HCT116 (cell line): Measurements from ENCODE around the gene ZNF486. TPM values are rescaled to one million over a fixed set of nuclear protein-coding genes. Genes with fewer than 3 reads are reported as not detected.

Source experiments
- ATAC-seq: fragments of 200-7000 bp; cut with Tn5 transposase; 2 replicates; pipeline ENCODE4 v1.9.1; 2020; ENCODE audit warnings: mild to moderate bottlenecking, moderate library complexity
- BruUV-seq: library from RNA; stranded (reverse); fragments of 400-500 nt; replicated peaks from 2 replicates; lab custom pipeline; 2021; lab: Mats Ljungman, UMichigan
- CTCF ChIA-PET: fragments of 300-600 bp; sonication (Branson Sonifier 250); formaldehyde crosslinking; loops from one replicate; lab custom pipeline; 2021; ENCODE audit warnings: antibody characterized with exemption; lab: Charles Lee
- POLR2A ChIA-PET: fragments of 300-600, 350-600 bp; sonication (Branson Sonifier 250); formaldehyde crosslinking; loops from one replicate; lab custom pipeline; 2021; ENCODE audit warnings: antibody characterized with exemption; lab: Charles Lee
- RAD21 ChIA-PET, 2 experiments: fragments of 300-600 bp; sonication (Branson Sonifier 250); formaldehyde crosslinking; loops; one replicate each; lab custom pipeline; 2023; ENCODE audit warnings: low total read pairs in 2 of 2; ENCODE audit not compliant: uncharacterized antibody in 2 of 2, unreplicated experiment in 2 of 2, low non-redundant PET in 1 of 2; lab: Charles Lee
- DNase-seq: peaks from one replicate; pipeline ENCODE4 v3.0.0-alpha.2; 2010; ENCODE audit warnings: low read depth, low spot score
- H2AFZ ChIP-seq: fragments of 200-600 bp; shearing (Covaris generic), sonication (generic); 2 replicates; pipeline ENCODE4 v1.6.1; 2017; ENCODE audit warnings: low read depth, mixed run types, mixed read lengths, antibody characterized with exemption, low read length; ENCODE audit not compliant: poor library complexity, severe bottlenecking
- H3K27ac ChIP-seq: 2 replicates; pipeline ENCODE4 v1.5.1; 2012; ENCODE audit warnings: low read depth, low read length
- H3K27me3 ChIP-seq: fragments of 200-600 bp; sonication (generic); 2 replicates; pipeline ENCODE4 v1.6.1; 2016; ENCODE audit warnings: mixed run types, low read length, mixed read lengths; ENCODE audit not compliant: insufficient read depth
- H3K36me3 ChIP-seq, 2 experiments: fragments of 200-500 bp in 1 of 2; fragments of 200-600 bp in 1 of 2; sonication (Bioruptor generic) in 1 of 2; sonication (generic) in 1 of 2; 2 replicates each; pipeline versions ENCODE4 v1.5.1 to v1.6.1; 2014 to 2016; ENCODE audit warnings: low read length in 2 of 2, inconsistent platforms in 1 of 2, mixed read lengths in 1 of 2, mixed run types in 1 of 2; ENCODE audit not compliant: insufficient read depth in 2 of 2, control insufficient read depth in 1 of 2
- H3K4me1 ChIP-seq, 2 experiments: fragments of 200-600 bp in 1 of 2; sonication (generic) in 1 of 2; 2 replicates each; pipeline versions ENCODE4 v1.5.1 to v1.6.1; 2012 to 2017; ENCODE audit warnings: low read length in 2 of 2, inconsistent platforms in 1 of 2, mild to moderate bottlenecking in 1 of 2, mixed read lengths in 1 of 2, mixed run types in 1 of 2, moderate library complexity in 1 of 2; ENCODE audit not compliant: insufficient read depth in 2 of 2, control insufficient read depth in 1 of 2
- H3K4me2 ChIP-seq: fragments of 200-600 bp; sonication (generic); 2 replicates; pipeline ENCODE4 v1.6.1; 2017; ENCODE audit warnings: mixed run types, low read length, mixed read lengths
- H3K4me3 ChIP-seq, 2 experiments: fragments of 200-600 bp in 1 of 2; sonication (generic) in 1 of 2; replicated peaks in 1 of 2; 2 replicates each; pipeline ENCODE4 v1.5.1; 2011 to 2016; ENCODE audit warnings: low read length in 2 of 2, control low read depth in 1 of 2, low read depth in 1 of 2, mild to moderate bottlenecking in 1 of 2, mixed read lengths in 1 of 2, mixed run types in 1 of 2
- H3K79me2 ChIP-seq: fragments of 200-600 bp; sonication (generic); 2 replicates; pipeline ENCODE4 v1.6.1; 2017; ENCODE audit warnings: mild to moderate bottlenecking, mixed run types, low read length, moderate library complexity, mixed read lengths; ENCODE audit not compliant: insufficient read depth
- H3K9ac ChIP-seq: fragments of 200-600 bp; sonication (generic); 2 replicates; pipeline ENCODE4 v1.6.1; 2016; ENCODE audit warnings: low read length, mixed read lengths
- H3K9me2 ChIP-seq: fragments of 200-600 bp; sonication (generic), shearing (Covaris generic); 2 replicates; pipeline ENCODE4 v1.6.1; 2017; ENCODE audit warnings: mixed run types, mild to moderate bottlenecking, moderate library complexity; ENCODE audit not compliant: insufficient read depth
- H3K9me3 ChIP-seq, 2 experiments: fragments of 200-500 bp in 1 of 2; fragments of 200-600 bp in 1 of 2; sonication (Bioruptor generic) in 1 of 2; sonication (generic) in 1 of 2; 2 replicates each; pipeline ENCODE4 v1.6.1; 2014 to 2017; ENCODE audit warnings: low read length in 2 of 2, mixed read lengths in 2 of 2, inconsistent platforms in 1 of 2, low read depth in 1 of 2, mild to moderate bottlenecking in 1 of 2, mixed run types in 1 of 2, moderate library complexity in 1 of 2; ENCODE audit not compliant: control insufficient read depth in 1 of 2, insufficient read depth in 1 of 2
- H4K20me1 ChIP-seq: fragments of 200-600 bp; sonication (generic), shearing (Covaris generic); 2 replicates; pipeline ENCODE4 v1.6.1; 2017; ENCODE audit warnings: mixed run types, mild to moderate bottlenecking, moderate library complexity; ENCODE audit not compliant: insufficient read depth
- ATF3 ChIP-seq: IDR thresholded peaks from 2 replicates; pipeline ENCODE4 v1.6.1; 2012
- ELF1 ChIP-seq: IDR thresholded peaks from 2 replicates; pipeline ENCODE4 v1.6.1; 2012; ENCODE audit warnings: low read depth, borderline replicate concordance
- EZH2 ChIP-seq: fragments of 200-600 bp; sonication (generic); IDR thresholded peaks from 2 replicates; pipeline ENCODE4 v1.6.1; 2017; ENCODE audit warnings: antibody characterized with exemption, mixed run types
- FOSL1 ChIP-seq: IDR thresholded peaks from 2 replicates; pipeline ENCODE4 v1.6.1; 2012; ENCODE audit warnings: low read depth
- RAD21 ChIP-seq: IDR thresholded peaks from 2 replicates; pipeline ENCODE4 v1.6.1; 2012; ENCODE audit warnings: low read depth, mild to moderate bottlenecking
- REST ChIP-seq: IDR thresholded peaks from 2 replicates; pipeline ENCODE4 v1.6.1; 2012; ENCODE audit warnings: low read depth
- SIN3A ChIP-seq: IDR thresholded peaks from 2 replicates; pipeline ENCODE4 v1.6.1; 2012; ENCODE audit warnings: low read depth
- TCF7L2 ChIP-seq: IDR thresholded peaks from 2 replicates; pipeline ENCODE4 v1.7.0; 2011; ENCODE audit warnings: borderline replicate concordance, inconsistent platforms; ENCODE audit not compliant: insufficient read depth, insufficient read length; ENCODE audit errors: extremely low read depth
- YY1 ChIP-seq: IDR thresholded peaks from 2 replicates; pipeline ENCODE4 v1.6.1; 2011; ENCODE audit warnings: low read length, low read depth, moderate library complexity, mild to moderate bottlenecking; ENCODE audit not compliant: insufficient replicate concordance; ENCODE audit errors: extremely low read depth
- ZBTB33 ChIP-seq: IDR thresholded peaks from 2 replicates; pipeline ENCODE4 v1.6.1; 2011; ENCODE audit warnings: mild to moderate bottlenecking, low read length, moderate library complexity; ENCODE audit not compliant: insufficient replicate concordance; ENCODE audit errors: extremely low read depth
- ZNF274 ChIP-seq: fragments of 200-500 bp; sonication (Bioruptor generic); IDR thresholded peaks from 2 replicates; pipeline ENCODE4 v1.6.1; 2014; ENCODE audit warnings: mild to moderate bottlenecking, low read depth, low read length, inconsistent platforms
- intact Hi-C: fragments of 100-400 bp; cut with micrococcal nuclease; formaldehyde crosslinking; loops from 2 replicates; pipeline ENCODE4 v1.10.0; 2022
- total RNA-seq: library from RNA; stranded (reverse); gene quantifications from one replicate; pipeline ENCODE4 v1.2.1, GENCODE V29; 2021; ENCODE audit not compliant: unreplicated experiment

ZNF486 gene
- total RNA-seq, 1 experiment from 2014 or later = not detected

GRCh38 chr19:20197747-20198146, 30.7 kb downstream of the ZNF486 start:
- ATAC-seq = no peak
- BruUV-seq = no TSS peak
- H3K9me2 ChIP-seq = no peaks in the 10 kb centered on the region
- ChIA-PET POLR2A (no interaction called here), RAD21 (no interaction called here), CTCF (no interaction called here)
- H3K27ac ChIP-seq = no peak overlapping the region
- no peaks in the 10 kb centered on the region for H3K79me2 ChIP-seq
- TF ChIP-seq ZBTB33 (no peak), ATF3 (no peak), FOSL1 (no peak), ZNF274 (peak; percentile 47), SIN3A (no peak), TCF7L2 (no peak)
- intact Hi-C loops = no loop called here
- peaks cover 1 to 9% of the 10 kb centered on the region in 2 experiments; a peak in 2 of 4 replicates for H3K9me3 ChIP-seq
- no peaks in the 10 kb centered on the region for H3K36me3 ChIP-seq
- no peaks in the 10 kb centered on the region for H3K4me1 ChIP-seq
- H3K9ac ChIP-seq = no peak overlapping the region
- H3K4me2 ChIP-seq = no peak overlapping the region
- H3K27me3 ChIP-seq = no peaks in the 10 kb centered on the region
- H4K20me1 ChIP-seq = no peaks in the 10 kb centered on the region
- H2AFZ ChIP-seq = no peak overlapping the region
- no peak overlapping the region for H3K4me3 ChIP-seq
- no peak for DNase-seq

- ChIA-PET CTCF (no interaction called here), RAD21 (no interaction called here), POLR2A (no interaction called here)
- H3K27ac ChIP-seq = no peak overlapping the region
- DNase-seq = no peak
- no peak for ATAC-seq
- H3K9me3 ChIP-seq = peaks cover 0 to 19% of the 10 kb centered on the region in 2 experiments; a peak in 1 of 4 replicates
- H3K27me3 ChIP-seq = no peaks in the 10 kb centered on the region
- no peak overlapping the region for H3K4me3 ChIP-seq
- H4K20me1 ChIP-seq = no peaks in the 10 kb centered on the region
- no peaks in the 10 kb centered on the region for H3K9me2 ChIP-seq
- no peaks in the 10 kb centered on the region for H3K79me2 ChIP-seq
- no TSS peak for BruUV-seq
- H3K4me1 ChIP-seq = no peaks in the 10 kb centered on the region
- intact Hi-C loops = no loop called here
- no peaks in the 10 kb centered on the region for H3K36me3 ChIP-seq
- no peak overlapping the region for H3K4me2 ChIP-seq
- H2AFZ ChIP-seq = no peak overlapping the region
- H3K9ac ChIP-seq = no peak overlapping the region
- TF ChIP-seq YY1 (no peak), TCF7L2 (no peak), RAD21 (no peak), REST (no peak), ZBTB33 (no peak), EZH2 (no peak), ELF1 (no peak)
Measured at GRCh38 chr19:20209051-20209450, 42.0 kb downstream of the ZNF486 start.
